Measurements from ENCODE around the gene DIABLO.
A peak's percentile ranks its signal among the peaks of the same experiment; 100 is the strongest.
"Not testable (repeated sequence)": the region's sequence is repeated elsewhere in the genome, so short reads cannot be mapped to it uniquely, and the experiment has no call there.

Gene DIABLO

GRCh38 chr12:122225683-122226365, at the start of gene DIABLO:
Gene DIABLO (minus strand): TSS chr12:122226052. CDS start chr12:122226014, 38 bp downstream.
- DNase-seq: peak; percentile 100

- DNase-seq: no peak
These were observed 49.6 kb upstream of the DIABLO start for GRCh38 chr12:122275459-122275858.

GRCh38 chr12:122266230-122266901, 40.5 kb upstream of the DIABLO start, which contains the start of gene VPS33A:
Gene VPS33A (minus strand): TSS chr12:122266494. CDS start chr12:122266408, 86 bp downstream.
- DNase-seq: peak; percentile 89 to 92

- DNase-seq: peak in 1 of 2 donors; percentile 53
These were observed 40.0 kb upstream of the DIABLO start for GRCh38 chr12:122265886-122266229.

- DNase-seq: no peak
These were observed 39.6 kb upstream of the DIABLO start for GRCh38 chr12:122265476-122265875.

GRCh38 chr12:122260735-122261134, 34.9 kb upstream of the DIABLO start:
- DNase-seq: not testable (repeated sequence)

- not testable (repeated sequence) for DNase-seq
These were observed 33.1 kb upstream of the DIABLO start for GRCh38 chr12:122258939-122259338.

- DNase-seq: not testable (repeated sequence)
These were observed 32.6 kb upstream of the DIABLO start for GRCh38 chr12:122258462-122258861.

GRCh38 chr12:122250536-122250935, 24.7 kb upstream of the DIABLO start:
- no peak for DNase-seq

GRCh38 chr12:122250047-122250446, 24.2 kb upstream of the DIABLO start:
- DNase-seq: no peak

GRCh38 chr12:122245553-122245952, 19.7 kb upstream of the DIABLO start:
- DNase-seq: no peak

GRCh38 chr12:122244565-122245371, 18.9 kb upstream of the DIABLO start:
- peak in 1 of 2 donors; percentile 17 for DNase-seq

- DNase-seq: no peak
These were observed 18.1 kb upstream of the DIABLO start for GRCh38 chr12:122243965-122244364.

GRCh38 chr12:122238861-122239260, 13.0 kb upstream of the DIABLO start:
- DNase-seq: no peak

- DNase-seq: no peak
These were observed 9.9 kb upstream of the DIABLO start for GRCh38 chr12:122235741-122236140.

GRCh38 chr12:122232691-122233090, 6.8 kb upstream of the DIABLO start:
- DNase-seq: no peak

- no peak for DNase-seq
These were observed 4.9 kb upstream of the DIABLO start for GRCh38 chr12:122230798-122231197.

- no peak for DNase-seq
These were observed 2.2 kb upstream of the DIABLO start for GRCh38 chr12:122228092-122228491.

- no peak for DNase-seq
These were observed 1.5 kb upstream of the DIABLO start for GRCh38 chr12:122227341-122227740.

- DNase-seq: no peak
These were observed 694 bp upstream of the DIABLO start for GRCh38 chr12:122226366-122227125.

GRCh38 chr12:122216445-122216844, 9.4 kb downstream of the DIABLO start:
- DNase-seq: no peak

GRCh38 chr12:122215771-122216170, 10.1 kb downstream of the DIABLO start:
- DNase-seq: no peak

All from activated CD4-positive, alpha-beta T cell treated with anti-CD3 and anti-CD28 coated beads for 4 hours (primary cell).